Lower leg skin (tissue), 3 donors: ENCODE data around the gene RHO.

Source experiments
- POLR2A ChIP-seq, 2 donors: fragments of 450-650 bp; IDR thresholded peaks; one replicate each; pipeline ENCODE4 v1.6.1; 2016 to 2017; ENCODE audit warnings: antibody characterized with exemption in 2 of 2, mild to moderate bottlenecking in 1 of 2, moderate library complexity in 1 of 2
- TF ChIP-seq, protein P1 (sequence below), 3 donors: fragments of 450-650 bp; IDR thresholded peaks; one replicate each; pipeline ENCODE4 v1.5.1; 2016; ENCODE audit warnings: antibody characterized with exemption in 3 of 3, mild to moderate bottlenecking in 3 of 3, moderate library complexity in 2 of 3

DNA sequence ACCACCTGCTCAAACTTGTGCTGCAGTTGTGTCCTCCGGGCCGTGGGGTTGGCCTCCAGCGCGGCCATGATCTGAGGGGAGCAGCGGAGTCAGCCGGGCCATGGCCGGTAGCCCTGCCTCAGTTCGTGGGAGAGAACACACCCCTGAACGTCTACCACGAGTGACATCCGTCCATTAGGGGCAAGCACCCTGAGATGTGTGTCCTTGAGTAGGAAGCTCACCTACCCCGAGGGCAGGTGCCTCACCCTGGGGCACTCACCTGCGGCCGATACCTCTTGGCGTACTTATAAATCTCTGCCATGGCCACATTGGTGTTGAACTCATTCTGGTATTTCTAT is 27.9 kb downstream of the RHO start:
- TF ChIP-seq, protein P1, sequence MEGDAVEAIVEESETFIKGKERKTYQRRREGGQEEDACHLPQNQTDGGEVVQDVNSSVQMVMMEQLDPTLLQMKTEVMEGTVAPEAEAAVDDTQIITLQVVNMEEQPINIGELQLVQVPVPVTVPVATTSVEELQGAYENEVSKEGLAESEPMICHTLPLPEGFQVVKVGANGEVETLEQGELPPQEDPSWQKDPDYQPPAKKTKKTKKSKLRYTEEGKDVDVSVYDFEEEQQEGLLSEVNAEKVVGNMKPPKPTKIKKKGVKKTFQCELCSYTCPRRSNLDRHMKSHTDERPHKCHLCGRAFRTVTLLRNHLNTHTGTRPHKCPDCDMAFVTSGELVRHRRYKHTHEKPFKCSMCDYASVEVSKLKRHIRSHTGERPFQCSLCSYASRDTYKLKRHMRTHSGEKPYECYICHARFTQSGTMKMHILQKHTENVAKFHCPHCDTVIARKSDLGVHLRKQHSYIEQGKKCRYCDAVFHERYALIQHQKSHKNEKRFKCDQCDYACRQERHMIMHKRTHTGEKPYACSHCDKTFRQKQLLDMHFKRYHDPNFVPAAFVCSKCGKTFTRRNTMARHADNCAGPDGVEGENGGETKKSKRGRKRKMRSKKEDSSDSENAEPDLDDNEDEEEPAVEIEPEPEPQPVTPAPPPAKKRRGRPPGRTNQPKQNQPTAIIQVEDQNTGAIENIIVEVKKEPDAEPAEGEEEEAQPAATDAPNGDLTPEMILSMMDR (IDR thresholded peaks at IDR 0.05), result no peak
- no peak for TF ChIP-seq POLR2A (IDR thresholded peaks at IDR 0.05)
